GM06990 (cell line): ENCODE data around the gene SUCO.

Source experiments
- DNase-seq: peaks from one replicate; pipeline ENCODE4 v3.0.0-alpha.2; 2011; ENCODE audit not compliant: insufficient read length; ENCODE audit errors: extremely low read depth
- H3K27me3 ChIP-seq: replicated peaks from 2 replicates; pipeline ENCODE4 v1.6.0; 2011; ENCODE audit warnings: low read length; ENCODE audit not compliant: control insufficient read depth, insufficient read depth
- H3K36me3 ChIP-seq: 2 replicates; pipeline ENCODE4 v1.5.1; 2011; ENCODE audit warnings: low read length; ENCODE audit not compliant: control insufficient read depth, insufficient read depth
- H3K4me3 ChIP-seq: replicated peaks from 2 replicates; pipeline ENCODE4 v1.5.1; 2011; ENCODE audit warnings: low read depth, mild to moderate bottlenecking, control low read depth, low read length
- TF ChIP-seq, protein P1 (sequence below): IDR thresholded peaks from 2 replicates; pipeline ENCODE4 v1.5.1; 2011; ENCODE audit warnings: low read length, control low read depth, mild to moderate bottlenecking, inconsistent platforms; ENCODE audit not compliant: insufficient read depth, poor library complexity, severe bottlenecking

The SUCO gene

DNA sequence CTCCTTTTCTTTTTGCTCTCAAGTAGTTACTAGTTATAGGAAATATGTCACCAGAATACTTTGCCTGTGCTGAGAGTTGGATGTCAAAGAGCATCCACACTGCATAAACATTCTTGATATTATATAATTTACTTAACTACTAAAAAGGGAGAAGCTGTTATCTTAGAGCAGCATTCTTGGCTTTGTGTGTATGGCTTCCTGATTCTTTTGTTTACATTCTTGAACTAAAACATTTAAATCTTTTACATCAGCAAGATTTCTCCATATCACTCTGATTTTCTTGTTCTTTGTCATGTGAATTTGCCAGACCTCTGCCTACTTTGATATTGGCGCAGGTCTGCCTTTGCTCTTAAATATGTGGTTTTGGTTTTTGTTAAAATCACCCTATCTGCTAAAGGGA, 48.8 kb downstream of the SUCO start:
- no peak for DNase-seq
- H3K4me3 ChIP-seq: no peak overlapping the region
- no peaks in the 10 kb centered on the region for H3K27me3 ChIP-seq
- H3K36me3 ChIP-seq: no peaks in the 10 kb centered on the region; the same call in 1 of the 2 replicates
- TF ChIP-seq, protein P1, sequence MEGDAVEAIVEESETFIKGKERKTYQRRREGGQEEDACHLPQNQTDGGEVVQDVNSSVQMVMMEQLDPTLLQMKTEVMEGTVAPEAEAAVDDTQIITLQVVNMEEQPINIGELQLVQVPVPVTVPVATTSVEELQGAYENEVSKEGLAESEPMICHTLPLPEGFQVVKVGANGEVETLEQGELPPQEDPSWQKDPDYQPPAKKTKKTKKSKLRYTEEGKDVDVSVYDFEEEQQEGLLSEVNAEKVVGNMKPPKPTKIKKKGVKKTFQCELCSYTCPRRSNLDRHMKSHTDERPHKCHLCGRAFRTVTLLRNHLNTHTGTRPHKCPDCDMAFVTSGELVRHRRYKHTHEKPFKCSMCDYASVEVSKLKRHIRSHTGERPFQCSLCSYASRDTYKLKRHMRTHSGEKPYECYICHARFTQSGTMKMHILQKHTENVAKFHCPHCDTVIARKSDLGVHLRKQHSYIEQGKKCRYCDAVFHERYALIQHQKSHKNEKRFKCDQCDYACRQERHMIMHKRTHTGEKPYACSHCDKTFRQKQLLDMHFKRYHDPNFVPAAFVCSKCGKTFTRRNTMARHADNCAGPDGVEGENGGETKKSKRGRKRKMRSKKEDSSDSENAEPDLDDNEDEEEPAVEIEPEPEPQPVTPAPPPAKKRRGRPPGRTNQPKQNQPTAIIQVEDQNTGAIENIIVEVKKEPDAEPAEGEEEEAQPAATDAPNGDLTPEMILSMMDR: no peak

DNA sequence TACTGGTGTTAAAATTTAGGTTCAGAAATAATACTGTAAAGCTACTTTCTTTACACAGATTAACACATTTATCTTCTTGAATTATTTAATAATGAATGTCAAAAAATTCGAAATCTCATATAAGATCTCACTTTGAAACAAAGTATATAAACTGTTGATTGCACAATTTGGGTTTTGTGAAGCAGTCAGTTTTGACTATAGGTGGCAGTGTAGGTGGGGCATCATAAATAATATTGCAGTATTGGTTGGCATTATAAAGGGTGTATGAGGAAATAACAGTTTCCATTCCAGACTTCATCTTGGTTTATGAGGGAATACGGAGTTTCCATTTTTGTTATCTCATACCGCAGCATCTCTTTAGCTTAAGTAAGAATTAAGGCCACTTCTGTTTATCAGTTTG, 49.9 kb downstream of the SUCO start:
- H3K27me3 ChIP-seq: no peaks in the 10 kb centered on the region
- H3K4me3 ChIP-seq: no peak overlapping the region
- no peaks in the 10 kb centered on the region; the same call in 1 of the 2 replicates for H3K36me3 ChIP-seq
- DNase-seq: no peak
- TF ChIP-seq, protein P1: no peak

DNA sequence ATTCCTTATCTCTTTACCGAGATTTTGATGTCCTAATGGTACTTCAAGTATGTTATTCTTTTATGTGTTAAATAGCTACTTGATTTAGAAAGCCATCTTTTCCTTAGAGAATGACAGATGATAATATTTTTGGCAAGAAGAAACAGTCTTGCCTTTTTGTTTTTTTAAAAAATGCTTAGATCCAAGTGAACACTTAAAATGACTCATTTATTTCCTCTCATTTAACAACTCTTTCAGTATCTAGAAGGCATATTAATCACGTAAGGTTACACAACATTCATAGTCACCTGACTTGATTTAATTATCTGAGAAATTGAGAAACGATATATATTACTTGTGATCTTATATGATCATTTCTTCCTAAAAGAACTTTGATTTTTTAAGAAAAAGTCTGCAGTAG, 52.4 kb downstream of the SUCO start:
- no peaks in the 10 kb centered on the region for H3K27me3 ChIP-seq
- TF ChIP-seq, protein P1: no peak
- H3K4me3 ChIP-seq: no peak overlapping the region
- DNase-seq: no peak
- H3K36me3 ChIP-seq: no peaks in the 10 kb centered on the region

DNA sequence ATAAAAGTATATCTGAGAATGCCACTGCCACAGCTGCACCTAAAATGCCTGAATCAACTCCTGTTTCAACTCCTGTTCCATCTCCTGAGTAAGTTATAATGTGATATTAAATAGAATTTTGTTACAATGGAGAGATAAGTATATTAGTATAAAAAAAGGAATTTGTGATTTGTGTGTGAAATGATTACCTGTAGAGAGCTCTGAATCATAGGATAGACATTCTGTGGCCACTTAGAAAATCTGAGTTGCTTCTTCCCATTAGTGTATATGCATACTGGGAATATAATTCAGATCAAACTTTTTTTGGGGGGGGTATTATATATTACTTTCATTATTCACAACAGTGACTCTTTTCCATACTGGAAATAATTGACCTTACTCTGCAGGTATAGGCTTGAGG, 52.9 kb downstream of the SUCO start:
- TF ChIP-seq, protein P1: no peak
- no peaks in the 10 kb centered on the region for H3K27me3 ChIP-seq
- no peak for DNase-seq
- no peaks in the 10 kb centered on the region for H3K36me3 ChIP-seq
- no peak overlapping the region for H3K4me3 ChIP-seq

DNA sequence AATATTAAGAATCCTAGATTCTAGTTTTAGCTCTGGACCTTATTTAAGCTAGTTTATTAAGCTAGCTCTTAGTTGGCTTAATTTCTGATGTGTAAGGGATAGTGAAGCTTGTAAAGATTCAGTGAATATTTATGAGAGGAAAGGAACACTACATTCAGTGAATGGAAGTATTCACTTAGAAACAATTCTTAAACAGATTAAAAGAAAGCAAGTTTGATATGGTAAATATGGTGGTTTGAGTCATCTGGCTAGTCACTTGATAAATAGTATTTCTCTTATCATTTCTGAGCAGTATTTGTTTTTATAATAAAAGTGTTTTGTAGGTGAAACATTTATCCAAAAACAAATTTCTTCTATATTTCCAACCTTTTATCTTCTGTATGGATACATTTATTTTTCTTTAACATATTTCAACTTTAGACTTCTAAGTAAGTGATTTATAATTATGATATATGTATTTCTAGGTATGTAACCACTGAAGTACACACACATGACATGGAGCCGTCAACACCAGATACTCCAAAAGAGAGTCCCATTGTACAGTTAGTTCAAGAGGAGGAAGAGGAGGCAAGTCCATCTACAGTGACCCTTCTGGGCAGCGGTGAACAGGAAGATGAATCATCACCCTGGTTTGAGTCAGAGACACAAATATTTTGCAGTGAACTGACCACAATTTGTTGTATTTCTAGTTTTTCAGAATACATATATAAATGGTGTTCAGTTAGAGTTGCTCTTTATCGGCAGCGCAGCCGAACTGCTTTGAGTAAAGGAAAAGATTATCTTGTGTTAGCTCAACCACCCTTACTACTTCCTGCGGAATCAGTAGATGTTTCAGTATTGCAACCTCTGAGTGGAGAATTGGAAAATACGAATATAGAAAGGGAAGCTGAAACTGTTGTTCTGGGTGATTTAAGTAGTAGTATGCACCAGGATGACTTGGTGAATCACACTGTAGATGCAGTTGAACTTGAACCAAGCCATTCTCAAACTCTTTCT, 55.6 kb downstream of the SUCO start:
- Histone ChIP-seq H3K36me3 (no peaks in the 10 kb centered on the region), H3K27me3 (no peaks in the 10 kb centered on the region), H3K4me3 (no peak overlapping the region)
- TF ChIP-seq, protein P1: no peak
- DNase-seq: no peak
